ENCODE data around the gene CIPC. TPM values are rescaled to one million over a fixed set of nuclear protein-coding genes. Genes with fewer than 3 reads are reported as not detected.

Gene CIPC
- total RNA-seq, 1 donor from 2014 or later, result 12.8 TPM

- intact Hi-C loops (cut with micrococcal nuclease), result no loop called here
These were observed 48.1 kb downstream of the CIPC start for GRCh38 chr14:77145975-77146740.

- intact Hi-C loops (cut with micrococcal nuclease), result no loop called here
These were observed 50.6 kb downstream of the CIPC start for GRCh38 chr14:77148510-77149231.

DNA sequence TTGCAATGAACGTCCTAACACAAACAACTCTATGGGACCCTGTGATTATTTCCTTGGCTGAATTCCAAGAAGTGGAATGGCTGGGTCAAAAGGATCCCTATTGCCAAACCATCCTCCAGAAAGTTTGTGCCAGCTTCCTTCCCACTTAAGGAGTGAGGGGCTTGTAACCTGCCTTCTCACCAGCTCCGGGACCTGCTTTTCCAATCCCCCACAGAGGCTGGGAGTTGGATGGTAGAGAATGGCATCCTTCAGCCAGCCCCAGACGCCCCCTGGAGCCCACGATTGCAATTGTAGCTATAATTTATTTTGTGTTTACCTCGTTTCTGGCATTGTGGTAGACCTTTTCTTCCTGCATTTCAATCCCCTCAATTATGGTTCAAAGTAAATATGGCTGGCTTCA lies 53.2 kb downstream of the CIPC start:
- intact Hi-C loops (cut with micrococcal nuclease), result loop anchor here (10.0 kb wide), 1 partner anchor 254 kb away; no protein-coding TSS in a partner anchor

- intact Hi-C loops (cut with micrococcal nuclease), result loop anchor here (1.0 to 10.0 kb wide), 2 partner anchors 164 to 253 kb away; no protein-coding TSS in a partner anchor
These were observed 54.0 kb downstream of the CIPC start for GRCh38 chr14:77151918-77152588.

GRCh38 chr14:77153802-77154201 lies 55.7 kb downstream of the CIPC start:
- intact Hi-C loops (cut with micrococcal nuclease), result loop anchor here (10.0 kb wide), 1 partner anchor 251 kb away; no protein-coding TSS in a partner anchor

- intact Hi-C loops (cut with micrococcal nuclease), result loop anchor here (10.0 kb wide), 1 partner anchor 250 kb away; no protein-coding TSS in a partner anchor
These were observed 56.4 kb downstream of the CIPC start for GRCh38 chr14:77154421-77154820.

DNA sequence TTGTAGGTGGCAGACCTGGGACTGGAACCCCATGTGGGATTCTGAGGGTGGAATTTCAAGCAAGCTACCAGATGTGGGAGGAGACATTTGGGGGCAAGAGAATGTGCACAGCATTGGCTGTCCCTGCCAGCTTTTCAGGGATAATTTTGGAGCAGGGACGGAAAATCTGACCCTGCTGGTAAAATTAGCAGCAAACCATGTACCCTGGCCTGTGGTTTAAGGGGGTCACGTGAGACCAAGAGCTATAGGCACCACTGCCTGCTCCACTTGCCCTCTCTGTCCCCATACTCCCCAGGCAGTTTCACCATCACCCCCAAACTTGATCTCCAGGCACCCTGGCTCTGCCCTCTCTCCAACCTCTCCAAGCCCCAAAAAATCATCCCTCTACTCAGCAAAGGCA lies 57.0 kb downstream of the CIPC start:
- intact Hi-C loops (cut with micrococcal nuclease), result loop anchor here (10.0 kb wide), 1 partner anchor 250 kb away; no protein-coding TSS in a partner anchor

GRCh38 chr14:77157740-77158139 lies 59.7 kb downstream of the CIPC start:
- intact Hi-C loops (cut with micrococcal nuclease), result loop anchor here (10.0 kb wide), 1 partner anchor 247 kb away; no protein-coding TSS in a partner anchor

- intact Hi-C loops (cut with micrococcal nuclease), result loop anchor here (10.0 kb wide), 1 partner anchor 246 kb away; no protein-coding TSS in a partner anchor
These were observed 60.3 kb downstream of the CIPC start for GRCh38 chr14:77158175-77158881.

DNA sequence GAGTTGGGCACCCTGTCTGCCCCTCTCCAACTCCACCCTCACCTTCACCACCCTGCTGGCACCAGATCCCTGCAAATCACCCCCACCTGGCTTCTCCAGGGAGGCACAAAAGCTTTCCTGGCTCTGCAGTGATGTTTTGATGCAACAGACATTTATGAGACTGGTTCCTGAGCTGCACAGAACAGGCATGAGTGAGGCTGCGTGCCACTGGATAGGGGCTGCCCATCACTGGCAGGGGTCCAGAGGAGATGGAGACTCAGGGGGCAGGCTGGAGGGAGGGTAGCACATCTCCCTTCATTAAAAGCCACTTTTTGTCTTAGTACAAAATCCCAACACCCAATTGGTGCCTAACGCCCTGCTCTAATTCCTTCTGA lies 60.8 kb downstream of the CIPC start:
- intact Hi-C loops (cut with micrococcal nuclease), result loop anchor here (10.0 kb wide), 1 partner anchor 246 kb away; no protein-coding TSS in a partner anchor

DNA sequence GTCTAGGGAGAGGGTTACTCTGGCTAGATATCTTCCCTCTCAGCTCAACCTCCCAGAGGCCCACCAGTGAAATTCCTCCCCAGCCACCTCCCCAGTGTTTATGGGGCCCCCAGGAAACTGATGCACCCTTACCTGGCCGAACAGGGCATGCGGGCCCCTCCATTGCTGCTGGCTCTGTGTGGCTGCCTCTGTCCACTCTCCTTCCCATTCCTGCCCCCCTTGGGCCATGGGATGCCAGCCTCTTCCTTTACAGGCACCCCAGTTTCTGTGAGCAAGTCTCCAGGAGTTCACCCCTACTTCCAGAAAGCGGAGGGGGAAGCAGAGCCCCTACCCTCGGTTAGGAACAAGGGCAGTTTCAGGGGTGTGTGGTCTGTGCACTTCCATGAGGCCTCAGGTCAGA lies 63.0 kb downstream of the CIPC start:
- intact Hi-C loops (cut with micrococcal nuclease), result no loop called here

Other genes starting within 250 kb of the CIPC start
- gene IRF2BPL, start 69.5 kb upstream of the CIPC start, total RNA-seq, result 26.6 and 27.1 TPM in 2 replicates
- gene ZDHHC22, start 43.5 kb downstream of the CIPC start, total RNA-seq, result not detected in 2 replicates
- gene TMEM63C, start 83.5 kb downstream of the CIPC start, total RNA-seq, result 0.43 and 0.80 TPM in 2 replicates
- gene NGB, start 172.9 kb downstream of the CIPC start, total RNA-seq, result not detected in 2 replicates
- 15.7 and 16.3 TPM in 2 replicates for gene POMT2, start 222.6 kb downstream of the CIPC start, total RNA-seq
- gene GSTZ1, start 222.8 kb downstream of the CIPC start, total RNA-seq, result 10.1 and 10.2 TPM in 2 replicates